Measurements from ENCODE around the gene DHRS9.

DHRS9 gene

GRCh38 chr2:169065422-169065821, 3.9 kb upstream of the DHRS9 start:
- DNase-seq: no peak

GRCh38 chr2:169065864-169066517, 3.4 kb upstream of the DHRS9 start:
- no peak for DNase-seq

DNA sequence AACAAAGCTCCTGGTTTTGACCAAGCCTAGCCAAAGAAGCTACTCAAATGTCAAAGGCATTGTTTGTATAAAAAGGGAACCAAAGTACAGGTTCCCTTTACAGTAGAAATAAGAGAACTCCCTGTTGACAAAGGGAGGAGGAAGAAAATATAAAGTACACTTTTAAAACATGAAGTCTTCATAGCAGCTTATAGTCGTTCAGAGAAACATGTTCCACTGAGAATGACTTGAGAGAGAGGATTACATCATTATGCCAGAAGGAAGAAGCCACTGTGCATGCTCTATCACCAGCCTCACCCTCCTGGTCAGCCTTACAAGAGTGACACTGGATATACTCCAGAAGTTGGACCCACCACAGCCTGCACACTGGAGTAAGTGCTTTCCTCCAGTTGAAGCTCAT, 2.5 kb upstream of the DHRS9 start:
- DNase-seq: no peak

- no peak for DNase-seq
These were observed 470 bp downstream of the DHRS9 start for GRCh38 chr2:169069833-169070232.

GRCh38 chr2:169071455-169071854, 2.1 kb downstream of the DHRS9 start:
- no peak for DNase-seq

DNA sequence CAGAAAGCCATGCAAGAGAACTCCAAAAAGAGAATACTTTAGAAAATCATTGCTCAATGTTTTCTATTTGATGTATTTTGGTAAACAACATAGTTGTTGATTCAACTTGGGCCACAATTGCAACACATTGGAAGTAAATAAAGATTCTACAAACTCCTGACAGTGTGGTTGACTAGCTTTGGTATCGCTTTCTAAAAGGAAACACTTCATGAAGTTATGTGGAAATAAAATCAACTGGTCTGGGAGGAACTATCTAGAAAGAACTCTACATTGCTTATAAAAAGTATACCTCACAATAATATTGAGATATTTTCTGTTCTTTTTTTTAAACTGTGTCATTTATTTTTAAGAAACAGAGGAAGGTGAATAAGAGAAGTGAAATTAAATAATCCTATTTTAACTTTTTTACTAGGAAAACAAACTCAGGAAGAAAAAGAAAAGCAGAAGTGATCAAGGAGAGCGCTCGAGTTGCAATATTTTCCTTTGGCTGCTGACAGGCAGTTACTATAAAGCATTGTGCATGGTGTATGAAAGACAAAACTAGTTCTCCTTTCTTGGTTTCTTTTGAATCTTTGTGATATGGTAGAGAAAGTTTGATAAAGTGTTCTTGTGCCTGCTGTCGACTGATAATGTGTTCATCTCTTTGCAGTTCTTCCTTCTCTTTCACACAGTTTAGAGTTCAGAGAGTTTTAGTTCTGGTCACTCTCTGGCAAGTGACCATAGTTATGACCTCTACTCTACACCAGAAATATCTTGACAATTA, 3.0 kb downstream of the DHRS9 start:
- DNase-seq: no peak

GRCh38 chr2:169073211-169073962, 4.0 kb downstream of the DHRS9 start:
- DNase-seq: no peak

DNA sequence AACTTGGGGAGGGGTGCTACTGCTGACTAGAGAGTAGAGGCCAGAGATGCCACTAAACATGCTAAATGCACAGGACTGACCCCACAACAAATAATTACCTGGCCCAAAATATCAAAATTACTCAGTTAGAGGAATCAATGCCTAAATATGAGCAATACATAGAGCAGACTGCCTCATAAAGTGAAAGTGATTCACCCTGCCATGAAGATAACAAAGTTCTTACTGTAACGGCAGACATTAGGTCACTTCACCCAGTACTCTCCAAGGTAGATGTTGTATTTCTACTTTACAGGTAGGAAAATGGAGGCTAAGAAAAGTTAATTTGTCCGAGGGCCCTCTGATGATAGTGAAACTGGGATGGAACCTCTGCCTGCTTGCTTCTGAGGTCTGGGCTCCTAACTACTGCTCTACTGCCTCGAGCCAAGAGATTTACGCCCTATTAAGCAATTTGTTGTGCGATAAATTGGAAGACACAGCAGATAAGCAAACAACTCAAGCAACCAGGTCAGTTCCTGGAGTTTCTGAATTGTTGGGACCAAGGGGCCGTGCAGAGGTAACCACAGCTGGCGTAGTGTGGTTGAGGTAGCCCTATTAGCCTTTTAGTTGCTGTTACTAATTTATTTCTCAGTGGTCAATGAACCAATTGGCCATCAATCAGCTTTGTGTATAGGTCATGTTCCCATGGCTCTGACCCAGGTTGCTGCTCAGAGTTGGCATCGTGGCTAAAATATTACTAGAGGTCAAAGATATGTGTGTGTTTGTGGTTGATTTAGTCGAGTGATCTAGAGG, 4.8 kb downstream of the DHRS9 start:
- DNase-seq: no peak

DNA sequence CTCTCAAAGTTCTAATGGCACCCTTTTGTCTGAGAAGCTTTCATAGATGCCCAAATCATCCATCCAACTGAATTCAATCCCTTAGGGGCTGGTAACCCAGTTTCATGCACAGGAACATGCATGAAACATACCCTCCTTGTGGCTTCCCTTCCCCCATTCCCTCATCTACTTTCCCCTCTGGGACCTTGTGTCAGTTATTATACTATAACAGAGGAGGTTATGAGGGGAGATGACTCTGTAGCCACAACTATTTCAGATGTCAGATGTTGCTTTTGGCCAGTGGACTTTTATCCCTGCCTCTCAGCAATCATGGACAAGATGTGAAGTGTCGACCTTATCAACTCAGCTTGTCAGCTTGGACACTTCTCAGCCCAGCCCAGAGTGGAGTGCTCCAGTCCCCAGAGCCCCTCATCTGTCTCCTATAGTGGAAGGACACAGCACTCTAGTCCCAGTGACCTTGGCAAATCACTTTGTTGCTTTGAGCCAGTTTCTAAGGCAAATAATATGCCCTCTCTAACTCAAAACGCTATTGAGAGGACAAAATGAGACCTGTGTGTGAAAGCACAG, 8.4 kb downstream of the DHRS9 start:
- no peak for DNase-seq

DNA sequence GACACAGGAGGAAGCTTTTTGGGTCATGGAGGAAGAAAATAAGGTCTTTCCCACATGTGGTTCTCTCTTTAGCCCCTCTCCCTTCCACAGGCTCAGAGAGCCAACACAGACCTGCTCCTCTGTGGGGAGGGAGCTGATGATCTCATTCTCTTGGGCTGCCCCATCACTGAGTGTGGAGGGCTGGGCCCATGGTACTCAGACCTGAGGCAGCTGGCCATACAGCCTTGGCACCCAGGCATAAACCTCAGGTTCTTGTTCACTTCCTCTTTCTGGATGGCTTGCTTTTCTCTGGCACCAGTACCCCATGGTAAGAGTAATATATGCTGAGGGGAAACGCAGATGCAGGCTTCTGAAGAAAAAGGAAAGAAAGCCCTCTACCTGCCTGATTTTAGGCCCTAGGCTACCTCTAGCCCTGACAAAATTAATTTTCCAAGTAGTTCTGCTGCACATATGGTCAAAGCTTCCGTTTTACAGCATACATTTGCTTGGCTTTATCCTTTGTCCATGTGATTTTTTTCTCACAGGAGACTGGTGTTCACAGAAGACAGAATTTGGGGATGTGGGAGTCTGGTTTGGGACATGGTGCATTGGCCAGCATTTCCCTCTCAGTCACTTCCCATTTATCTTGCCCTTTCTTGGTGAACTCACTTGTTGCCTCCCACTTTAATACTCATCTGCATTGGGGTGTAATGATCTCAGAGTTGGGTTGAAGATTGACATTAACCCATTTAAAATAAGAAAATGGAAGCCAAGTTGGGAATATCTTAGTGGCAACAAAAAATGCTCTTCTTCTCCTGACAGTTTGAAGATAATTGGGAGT, 11.1 kb downstream of the DHRS9 start:
- DNase-seq: peak in 1 of 56 donors; percentile 3

DNA sequence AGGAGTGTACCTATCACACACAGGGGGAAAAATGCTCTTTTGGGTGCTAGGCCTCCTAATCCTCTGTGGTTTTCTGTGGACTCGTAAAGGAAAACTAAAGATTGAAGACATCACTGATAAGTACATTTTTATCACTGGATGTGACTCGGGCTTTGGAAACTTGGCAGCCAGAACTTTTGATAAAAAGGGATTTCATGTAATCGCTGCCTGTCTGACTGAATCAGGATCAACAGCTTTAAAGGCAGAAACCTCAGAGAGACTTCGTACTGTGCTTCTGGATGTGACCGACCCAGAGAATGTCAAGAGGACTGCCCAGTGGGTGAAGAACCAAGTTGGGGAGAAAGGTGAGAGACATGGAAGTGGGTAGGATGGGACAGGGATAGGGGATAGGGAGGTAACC, 12.2 kb downstream of the DHRS9 start:
- DNase-seq: no peak

GRCh38 chr2:169082995-169083394, 13.6 kb downstream of the DHRS9 start:
- DNase-seq: peak in 2 of 56 donors; percentile 7 to 12

DNA sequence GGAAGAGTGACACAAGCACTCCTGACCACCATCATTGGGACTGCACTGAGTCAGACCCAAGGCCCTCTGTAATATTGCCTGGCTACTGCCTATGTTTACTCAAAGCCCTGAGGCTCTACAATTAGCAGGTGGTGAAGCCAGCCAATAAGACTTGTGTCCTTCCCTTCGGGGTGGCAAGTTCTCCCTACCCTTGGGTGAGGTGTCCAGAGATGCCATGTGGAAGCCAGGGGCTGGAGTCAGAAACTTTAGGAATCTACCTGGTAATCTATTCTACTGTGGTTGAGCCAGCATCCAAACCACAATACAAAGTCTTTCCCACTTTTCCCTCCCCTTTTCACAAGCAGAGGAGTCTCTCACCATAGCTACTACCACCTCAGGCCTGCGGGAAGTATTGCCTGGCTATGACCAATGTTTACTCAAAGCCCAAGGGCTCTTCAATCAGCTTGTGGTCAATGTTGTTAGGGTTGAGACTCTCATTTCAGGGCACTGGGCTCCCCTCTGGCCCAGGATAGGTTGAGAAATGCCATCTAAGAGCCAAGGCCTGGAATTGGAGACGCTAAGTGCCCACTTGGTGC, 17.6 kb downstream of the DHRS9 start:
- no peak for DNase-seq

DNA sequence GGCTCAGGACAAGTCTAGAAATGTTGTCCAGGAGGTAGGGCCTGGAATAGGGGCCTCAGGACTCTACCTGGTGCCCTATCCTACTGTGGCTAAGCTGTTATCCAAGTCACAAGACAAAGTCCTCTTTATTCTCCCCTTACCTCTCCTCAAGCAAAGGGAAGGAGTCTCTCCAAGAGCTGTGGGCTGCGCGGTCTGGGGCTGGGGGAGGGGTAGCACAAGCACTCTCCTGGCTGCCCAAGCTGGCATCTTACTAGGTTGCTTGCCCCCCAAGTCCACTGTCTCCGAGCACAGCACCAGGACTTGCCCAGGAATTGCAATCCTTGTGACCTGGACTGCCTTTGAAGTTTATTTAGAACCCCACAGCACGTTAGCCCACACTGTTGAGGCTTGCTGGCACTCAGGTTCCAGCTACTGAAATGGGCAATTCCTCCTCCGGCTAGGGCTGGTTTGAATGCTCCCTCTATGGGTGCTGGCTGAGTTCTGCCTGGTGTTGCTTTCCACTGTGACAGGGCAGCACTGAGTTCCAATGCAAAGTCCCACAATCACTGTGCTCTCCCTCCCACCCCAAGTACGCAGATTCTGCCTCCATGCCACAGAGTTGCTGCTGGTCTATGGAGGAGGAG, 18.5 kb downstream of the DHRS9 start:
- peak in 2 of 56 donors; percentile 12 to 16 for DNase-seq

- no peak for DNase-seq
These were observed 19.8 kb downstream of the DHRS9 start for GRCh38 chr2:169089182-169089581.

DNA sequence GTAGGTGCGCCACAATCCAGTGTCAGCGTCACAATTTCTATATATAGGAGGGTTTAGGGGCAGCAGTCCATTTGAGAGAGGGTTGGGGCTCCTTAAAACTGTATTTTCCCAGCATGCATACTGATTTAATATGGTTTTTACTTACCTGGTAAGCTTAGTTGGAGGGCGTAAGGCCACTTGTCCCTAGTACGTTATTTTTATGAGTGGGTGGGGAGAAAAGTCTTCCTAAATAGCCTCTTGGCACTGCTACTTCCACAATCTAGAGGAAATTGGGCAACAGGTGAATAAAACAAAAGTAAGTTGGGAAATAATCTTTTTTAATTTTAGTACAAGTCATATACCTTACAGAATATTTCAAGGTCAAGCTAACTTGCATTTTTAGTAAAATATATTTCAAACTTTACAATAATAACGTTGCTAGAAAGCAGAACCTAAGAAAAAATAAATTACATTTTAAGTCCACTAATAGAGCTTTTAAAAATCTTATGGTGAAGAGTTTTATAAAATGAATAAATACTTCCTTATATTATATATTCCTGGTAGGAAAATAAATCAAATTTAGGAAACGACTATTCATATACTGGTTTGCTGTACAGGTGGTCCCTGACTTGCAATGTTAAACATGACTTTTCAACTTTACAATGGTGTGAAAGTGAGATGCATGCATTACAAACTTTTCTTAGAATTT, 20.9 kb downstream of the DHRS9 start:
- no peak for DNase-seq

DNA sequence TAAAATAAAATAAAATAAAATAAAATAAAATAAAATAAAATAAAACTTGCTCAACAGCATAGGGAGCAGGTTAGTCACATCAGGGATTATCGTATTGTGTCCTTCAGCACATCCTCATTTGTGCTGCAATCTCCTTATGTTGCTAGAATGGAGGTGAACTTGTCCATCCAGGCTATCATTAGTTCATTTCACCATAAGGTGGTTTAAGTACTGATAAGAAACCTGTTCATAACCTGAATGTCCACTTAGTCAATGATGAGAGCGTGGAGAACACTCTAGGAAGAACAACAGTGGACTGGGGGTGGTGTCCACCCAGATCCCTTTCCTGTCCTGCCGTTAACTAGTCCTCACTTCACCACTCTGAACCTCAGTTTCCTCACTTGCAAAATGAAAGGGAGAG, 21.9 kb downstream of the DHRS9 start:
- no peak for DNase-seq

GRCh38 chr2:169091761-169092519, 22.6 kb downstream of the DHRS9 start:
- no peak for DNase-seq

Data from nucleus accumbens (tissue), 56 donors.